ENCODE measurements around the gene MYH11.

DNA sequence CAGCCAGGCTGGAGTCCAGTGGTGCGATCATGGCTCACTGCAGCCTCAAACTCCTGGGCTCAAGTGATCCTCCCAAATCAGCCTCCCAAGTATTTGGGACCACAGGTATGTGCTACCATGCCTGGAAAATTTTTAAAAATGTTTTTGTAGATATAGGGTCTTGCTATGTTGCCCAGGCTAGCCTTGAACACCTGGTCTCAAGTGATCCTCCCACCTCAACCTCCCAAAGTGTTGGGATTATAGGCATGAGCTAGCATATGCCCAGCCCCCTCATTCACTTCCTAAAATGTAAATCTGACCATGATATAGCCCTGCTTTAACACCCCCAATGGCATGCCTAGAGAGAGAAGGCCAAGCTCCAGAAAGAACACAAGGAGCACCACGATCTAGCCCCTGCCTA, 108.2 kb downstream of the MYH11 start:
- TF ChIP-seq, protein P1, sequence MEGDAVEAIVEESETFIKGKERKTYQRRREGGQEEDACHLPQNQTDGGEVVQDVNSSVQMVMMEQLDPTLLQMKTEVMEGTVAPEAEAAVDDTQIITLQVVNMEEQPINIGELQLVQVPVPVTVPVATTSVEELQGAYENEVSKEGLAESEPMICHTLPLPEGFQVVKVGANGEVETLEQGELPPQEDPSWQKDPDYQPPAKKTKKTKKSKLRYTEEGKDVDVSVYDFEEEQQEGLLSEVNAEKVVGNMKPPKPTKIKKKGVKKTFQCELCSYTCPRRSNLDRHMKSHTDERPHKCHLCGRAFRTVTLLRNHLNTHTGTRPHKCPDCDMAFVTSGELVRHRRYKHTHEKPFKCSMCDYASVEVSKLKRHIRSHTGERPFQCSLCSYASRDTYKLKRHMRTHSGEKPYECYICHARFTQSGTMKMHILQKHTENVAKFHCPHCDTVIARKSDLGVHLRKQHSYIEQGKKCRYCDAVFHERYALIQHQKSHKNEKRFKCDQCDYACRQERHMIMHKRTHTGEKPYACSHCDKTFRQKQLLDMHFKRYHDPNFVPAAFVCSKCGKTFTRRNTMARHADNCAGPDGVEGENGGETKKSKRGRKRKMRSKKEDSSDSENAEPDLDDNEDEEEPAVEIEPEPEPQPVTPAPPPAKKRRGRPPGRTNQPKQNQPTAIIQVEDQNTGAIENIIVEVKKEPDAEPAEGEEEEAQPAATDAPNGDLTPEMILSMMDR (IDR thresholded peaks at IDR 0.05) = no peak
- no peak for TF ChIP-seq POLR2A (IDR thresholded peaks at IDR 0.05)

Measured in lower leg skin (tissue), 3 donors.